ENCODE data around the gene HM13.
"Not testable (repeated sequence)": the region's sequence is repeated elsewhere in the genome, so short reads cannot be mapped to it uniquely, and the experiment has no call there.

The HM13 gene

DNA sequence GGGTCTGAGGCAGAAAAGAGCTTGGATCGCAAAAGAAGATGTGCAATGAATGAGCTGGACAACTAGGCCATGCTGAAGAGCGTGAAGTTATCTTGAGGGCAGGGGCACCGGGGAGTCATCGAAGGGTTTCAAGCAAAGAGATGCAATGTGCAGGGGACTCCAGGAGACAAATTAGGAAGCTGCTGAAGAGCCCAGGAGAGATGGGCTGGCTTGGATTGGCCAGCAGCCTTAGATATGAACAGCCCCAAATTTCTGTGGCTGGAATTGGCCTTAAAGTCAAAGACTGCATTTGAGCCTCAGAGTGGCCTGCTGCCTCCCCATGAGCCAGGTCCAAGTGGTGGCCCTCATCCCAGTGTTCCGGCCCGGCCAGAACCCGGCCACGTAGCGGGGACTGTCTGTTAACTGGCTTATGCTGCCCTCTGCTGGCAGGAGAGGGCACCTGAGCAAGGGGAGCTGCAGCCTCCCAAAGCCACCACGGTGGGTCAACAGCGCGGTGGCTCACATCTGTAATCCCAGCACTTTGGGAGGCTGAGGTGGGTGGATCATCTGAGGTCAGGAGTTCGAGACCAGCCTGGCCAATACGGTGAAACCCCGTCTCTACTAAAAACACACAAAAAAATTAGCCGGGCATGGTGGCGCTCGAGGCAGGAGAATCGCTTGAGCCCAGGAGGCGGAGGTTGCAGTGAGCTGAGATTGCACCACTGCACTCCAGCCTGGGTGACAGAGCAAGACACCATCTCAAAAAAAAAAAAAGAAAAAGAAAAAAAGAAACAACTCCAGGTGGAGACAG, 11.2 kb upstream of the HM13 start:
- peak; percentile 12 for DNase-seq

DNA sequence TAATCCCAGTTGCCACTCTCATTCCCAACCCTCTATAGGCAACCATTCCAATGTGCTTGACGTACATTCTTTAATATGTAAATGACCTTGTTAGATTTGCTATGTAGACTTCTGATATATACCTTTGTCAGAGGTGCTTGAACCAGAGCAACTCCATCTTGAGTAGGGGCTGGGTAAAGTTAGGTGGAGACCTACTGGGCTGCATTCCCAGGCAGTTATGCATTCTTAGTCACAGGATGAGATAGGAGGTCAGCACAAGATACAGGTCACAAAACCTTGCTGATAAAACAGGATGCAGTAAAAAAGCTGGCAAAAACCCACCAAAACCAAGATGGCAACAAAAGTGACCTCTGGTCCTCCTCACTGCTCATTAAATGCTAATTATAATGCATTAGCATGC, 8.3 kb upstream of the HM13 start:
- no peak for DNase-seq

DNA sequence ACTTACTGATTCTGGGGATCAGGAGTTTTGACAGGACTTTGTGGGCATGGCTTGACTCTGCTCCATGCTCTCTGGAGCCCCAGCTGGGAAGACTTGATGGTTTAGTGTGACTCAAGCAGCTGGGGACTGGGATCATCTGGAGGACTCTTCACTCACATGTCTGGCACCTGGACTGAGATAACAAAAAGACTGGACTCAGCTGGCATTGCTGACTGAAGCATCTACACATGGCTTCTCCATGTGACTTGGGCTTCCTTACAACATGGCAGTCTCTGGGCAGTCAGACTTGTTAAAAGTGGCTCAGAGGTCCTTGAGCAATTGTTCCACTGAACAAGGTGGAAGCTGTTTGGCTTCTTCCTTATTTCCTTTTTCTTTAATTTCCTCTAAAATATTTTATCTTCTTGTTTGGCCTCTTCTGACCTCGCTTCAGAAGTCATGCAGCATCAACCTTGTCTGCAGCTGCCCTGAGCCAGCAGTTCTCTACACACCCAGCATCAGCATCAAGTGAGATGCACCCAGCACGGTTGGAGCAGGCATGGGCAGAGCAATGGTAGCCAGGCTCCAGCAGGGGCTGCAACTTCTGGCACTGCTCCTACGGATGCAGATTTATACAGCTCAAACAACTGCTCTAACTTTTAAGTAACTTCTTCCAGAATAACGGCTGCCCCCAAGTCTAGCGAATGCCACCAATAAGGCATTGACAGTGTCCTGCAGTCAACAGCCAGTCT, 5.6 kb upstream of the HM13 start:
- no peak for DNase-seq

- DNase-seq, result no peak
Measured at GRCh38 chr20:31515072-31515774, 981 bp downstream of the HM13 start.

DNA sequence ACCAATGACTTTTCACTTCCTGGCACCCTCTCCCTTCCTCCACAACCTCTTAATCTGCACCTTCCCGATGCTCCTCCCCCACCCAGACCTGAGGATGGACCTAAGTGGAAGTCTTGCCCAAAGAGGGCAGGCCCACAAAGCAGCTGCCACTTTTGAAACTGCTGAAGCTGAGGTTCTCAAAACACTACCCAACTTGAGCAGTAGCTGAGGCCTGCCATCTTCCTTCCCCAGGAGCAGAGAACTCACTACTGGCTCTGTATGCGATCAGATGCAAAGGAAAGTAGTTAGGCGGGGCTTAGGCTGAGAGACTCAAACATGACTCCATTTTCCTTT, 1.5 kb downstream of the HM13 start:
- DNase-seq, result no peak

GRCh38 chr20:31516166-31516565, 1.9 kb downstream of the HM13 start:
- DNase-seq, result no peak

DNA sequence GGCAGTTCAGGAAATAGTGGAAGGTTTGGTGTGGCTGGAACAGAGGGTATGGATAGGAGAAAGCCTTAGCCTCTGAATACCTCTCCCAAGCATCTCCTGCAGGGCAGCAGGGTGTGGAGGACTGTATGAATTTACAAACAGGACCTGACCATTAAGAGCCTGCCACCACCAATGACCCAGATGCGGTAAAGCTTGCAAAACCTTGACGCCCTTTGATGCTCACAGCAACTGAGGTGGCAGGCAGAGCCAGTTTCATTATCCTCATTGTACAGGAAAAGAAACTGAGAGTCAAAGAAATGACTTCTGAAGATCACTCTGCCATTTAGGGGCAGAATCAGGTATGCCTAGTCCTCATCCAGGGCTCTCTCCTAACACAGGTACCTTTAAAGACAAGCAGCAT, 2.4 kb downstream of the HM13 start:
- no peak for DNase-seq

DNA sequence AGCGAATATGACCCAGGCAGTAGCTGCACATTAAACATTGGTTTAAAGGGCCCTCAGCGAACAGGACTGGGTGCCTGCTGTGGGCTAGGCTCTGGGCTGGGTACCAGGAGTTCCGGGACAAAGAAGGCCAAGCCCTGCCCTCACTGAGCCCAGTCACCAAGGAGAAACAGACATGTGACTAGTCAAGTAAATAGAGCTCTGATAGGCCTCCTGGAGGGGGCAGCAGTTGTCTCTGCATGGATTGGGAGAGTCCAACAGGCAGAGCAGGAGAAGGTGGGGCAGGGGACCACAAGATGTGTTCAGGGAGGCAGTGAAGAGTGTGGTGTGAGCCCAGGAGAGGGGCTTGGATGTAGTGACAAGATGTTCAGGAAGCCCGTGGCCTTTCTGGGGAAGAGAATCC, 3.1 kb downstream of the HM13 start:
- DNase-seq, result no peak

DNA sequence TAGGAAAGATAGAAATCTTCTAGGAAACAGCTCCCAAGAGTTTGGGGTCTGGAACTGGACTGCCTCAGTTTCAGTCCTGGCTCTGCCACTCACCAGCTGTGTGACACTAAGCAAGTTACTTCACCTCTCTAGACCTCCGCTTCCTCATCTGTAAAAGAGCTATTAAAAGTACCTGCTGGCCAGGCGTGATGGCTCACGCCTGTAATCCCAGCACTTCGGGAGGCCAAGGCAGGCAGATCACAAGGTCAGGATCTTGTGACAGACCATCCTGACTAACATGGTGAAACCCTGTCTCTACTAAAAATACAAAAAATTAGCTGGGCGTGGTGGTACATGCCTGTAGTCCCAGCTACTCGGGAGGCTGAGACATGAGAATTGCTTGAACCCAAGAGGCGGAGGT, 7.0 kb downstream of the HM13 start:
- not testable (repeated sequence) for DNase-seq

- DNase-seq, result no peak
Measured at GRCh38 chr20:31522731-31523130, 8.5 kb downstream of the HM13 start.

DNA sequence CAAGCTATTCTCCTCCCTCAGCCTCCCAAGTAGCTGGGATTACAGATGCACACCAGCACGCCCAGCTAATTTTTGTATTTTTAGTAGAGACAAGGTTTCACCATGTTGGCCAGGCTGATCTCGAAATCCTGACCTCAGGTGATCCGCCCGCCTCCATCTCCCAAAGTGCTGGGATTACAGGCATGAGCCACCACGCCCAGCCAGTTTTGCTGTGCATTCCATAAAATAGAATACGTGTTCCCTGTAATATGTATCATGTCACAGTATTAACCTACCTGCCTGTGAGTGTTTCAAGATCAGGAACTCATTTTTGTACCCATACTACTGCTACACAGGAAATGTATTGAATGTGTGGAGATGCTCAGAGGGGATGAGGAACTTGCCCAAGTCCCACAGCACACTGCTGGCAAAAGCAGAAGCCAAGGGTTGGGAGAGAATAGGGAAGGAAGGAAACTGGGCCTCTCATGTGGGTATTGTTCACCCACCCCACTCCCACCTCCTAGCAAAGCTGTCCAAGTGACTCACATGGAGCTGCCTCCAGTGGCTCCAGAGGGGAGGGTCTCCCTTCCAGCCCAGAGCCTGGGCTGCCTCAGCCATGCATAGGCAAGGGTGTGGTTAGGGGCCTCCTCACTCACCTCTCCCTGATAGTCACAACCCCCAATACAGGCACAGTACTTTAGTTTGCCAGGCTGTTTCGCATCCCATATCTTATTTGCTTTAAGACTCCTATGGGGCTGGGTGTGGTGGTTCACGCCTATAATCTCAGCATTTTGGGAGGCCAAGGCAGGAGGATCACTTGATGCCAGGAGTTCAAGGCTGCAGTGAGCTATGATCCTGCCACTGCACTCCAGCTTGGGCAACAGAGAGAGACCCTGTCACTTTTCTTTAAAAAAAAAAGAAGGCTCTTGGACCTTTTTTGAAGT, 9.4 kb downstream of the HM13 start:
- DNase-seq, result no peak

GRCh38 chr20:31527266-31527665, 13.0 kb downstream of the HM13 start:
- DNase-seq, result no peak

- no peak for DNase-seq
Measured at GRCh38 chr20:31535298-31535697, 21.1 kb downstream of the HM13 start.

- DNase-seq, result no peak
Measured at GRCh38 chr20:31536575-31536974, 22.3 kb downstream of the HM13 start.

GRCh38 chr20:31537116-31537871, 23.1 kb downstream of the HM13 start:
- no peak for DNase-seq

GRCh38 chr20:31537890-31538289, 23.6 kb downstream of the HM13 start:
- no peak for DNase-seq

- no peak for DNase-seq
Measured at GRCh38 chr20:31538326-31538725, 24.1 kb downstream of the HM13 start.

DNA sequence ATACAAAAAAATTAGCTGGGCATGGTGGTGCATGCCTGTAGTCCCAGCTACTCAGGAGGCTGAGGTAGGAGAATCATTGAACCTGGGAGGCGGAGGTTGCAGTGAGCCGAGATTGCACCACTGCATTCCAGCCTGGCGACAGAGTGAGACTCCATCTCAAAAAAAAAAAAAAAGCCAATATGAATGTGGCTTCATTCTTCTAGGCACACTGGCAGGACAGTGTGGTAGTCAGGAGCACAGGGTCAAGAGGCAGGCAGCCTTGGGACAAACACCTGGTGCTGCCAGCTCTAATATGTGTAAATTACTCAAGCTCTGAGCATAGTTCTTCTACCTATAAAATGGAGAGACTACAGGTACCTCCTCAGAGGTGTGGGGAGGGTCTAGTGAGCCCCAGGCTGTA, 25.4 kb downstream of the HM13 start:
- DNase-seq, result not testable (repeated sequence)

GRCh38 chr20:31540406-31540805, 26.2 kb downstream of the HM13 start:
- no peak for DNase-seq

- DNase-seq, result no peak
Measured at GRCh38 chr20:31542201-31542842, 28.1 kb downstream of the HM13 start.

DNA sequence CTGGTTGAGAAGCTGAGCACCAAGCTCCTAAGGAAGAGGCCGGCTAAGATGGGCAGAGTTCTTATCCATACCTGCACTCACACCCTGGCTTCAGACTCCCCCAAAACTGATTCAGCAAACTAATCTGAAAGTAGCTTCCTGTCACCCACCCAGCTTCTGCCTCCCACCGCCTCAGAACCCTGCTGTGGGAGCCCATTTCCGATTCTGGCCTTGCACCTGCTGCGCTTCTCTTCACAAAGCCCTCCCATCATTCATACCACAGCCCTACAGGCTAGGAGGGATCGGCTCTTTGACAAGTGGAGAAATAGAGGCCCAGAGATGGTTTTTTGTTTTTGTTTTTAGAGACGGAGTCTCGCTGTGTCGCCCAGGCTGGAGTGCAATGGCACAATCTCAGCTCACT, 28.7 kb downstream of the HM13 start:
- no peak for DNase-seq

Data from NCI-H1694 treated with DMSO at 0.1 percent for 48 hours (cell line).